HFFc6 (cell line): ENCODE measurements around the gene FER1L5. TPM values are rescaled to one million over a fixed set of nuclear protein-coding genes. Genes with fewer than 3 reads are reported as not detected.

Experiments used
- DNase-seq: peaks from one replicate; pipeline ENCODE4 v3.0.0-alpha.2; 2018
- H3K27ac Mint-ChIP-seq: 2 replicates; pipeline ENCODE4 v1.8.0; 2020; ENCODE audit warnings: mild to moderate bottlenecking, mixed read lengths
- H3K27me3 Mint-ChIP-seq: 2 replicates; pipeline ENCODE4 v1.8.0; 2021; ENCODE audit warnings: mild to moderate bottlenecking, moderate library complexity, mixed read lengths; ENCODE audit not compliant: insufficient read depth
- H3K36me3 Mint-ChIP-seq: 2 replicates; pipeline ENCODE4 v1.8.0; 2021; ENCODE audit warnings: low read depth, mixed read lengths
- H3K4me1 Mint-ChIP-seq: 2 replicates; pipeline ENCODE4 v1.8.0; 2020; ENCODE audit warnings: low read depth, mixed read lengths
- H3K4me3 Mint-ChIP-seq: 2 replicates; pipeline ENCODE4 v1.8.0; 2020; ENCODE audit warnings: mild to moderate bottlenecking, moderate library complexity, mixed read lengths
- H3K9me3 Mint-ChIP-seq: 2 replicates; pipeline ENCODE4 v1.8.0; 2020; ENCODE audit warnings: mild to moderate bottlenecking, mixed read lengths
- CTCF ChIP-seq: fragments of 200-600 bp; sonication (generic); IDR thresholded peaks from 2 replicates; pipeline ENCODE4 v1.5.0; 2021; ENCODE audit warnings: antibody characterized with exemption, mild to moderate bottlenecking
- total RNA-seq, 6 experiments: library from RNA; stranded (reverse); fragmentation: NEBNext Ultra II Directional; extraction: Animal tissue kit (Norgen Biotek cat#: 25700); gene quantifications; 2 replicates in 1 of 6; 3 replicates in 5 of 6; pipeline ENCODE4 v1.2.3, GENCODE V29; 2021

FER1L5 gene
- total RNA-seq, 6 experiments from 2014 or later: not detected

GRCh38 chr2:96715658-96716057, 73.1 kb downstream of the FER1L5 start:
- Mint-ChIP-seq H3K27ac (no peak overlapping the region), H3K36me3 (peaks cover 11% of the 10 kb centered on the region), H3K9me3 (no peaks in the 10 kb centered on the region), H3K4me3 (no peak overlapping the region), H3K4me1 (no peaks in the 10 kb centered on the region), H3K27me3 (no peaks in the 10 kb centered on the region)
- TF ChIP-seq CTCF: no peak
- DNase-seq: no peak

DNA sequence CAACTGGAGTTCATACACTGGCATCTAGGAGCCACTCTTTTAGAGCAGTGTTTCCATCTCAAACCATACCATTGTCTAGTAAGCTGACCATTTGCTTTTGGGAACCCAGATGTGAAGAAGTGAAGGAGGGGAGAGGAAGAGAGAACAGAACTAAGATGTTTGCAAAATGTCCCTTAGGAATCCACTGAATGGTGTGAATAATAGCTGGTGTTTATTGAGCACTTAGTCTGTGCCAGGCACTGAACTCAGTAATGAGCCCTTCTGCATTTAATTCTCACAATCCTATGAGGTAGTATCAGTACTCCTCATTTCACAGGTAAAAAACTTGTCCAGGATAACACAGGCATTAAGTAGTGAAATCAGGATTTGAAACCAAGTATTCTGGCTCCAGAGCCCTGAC, 73.8 kb downstream of the FER1L5 start:
- Mint-ChIP-seq H3K4me1 (no peaks in the 10 kb centered on the region), H3K4me3 (no peak overlapping the region), H3K27ac (no peak overlapping the region), H3K27me3 (no peaks in the 10 kb centered on the region), H3K36me3 (peaks cover 8% of the 10 kb centered on the region), H3K9me3 (no peaks in the 10 kb centered on the region)
- no peak for DNase-seq
- no peak for TF ChIP-seq CTCF

GRCh38 chr2:96726131-96726530, 83.6 kb downstream of the FER1L5 start:
- H3K4me1 Mint-ChIP-seq: peaks cover 13% of the 10 kb centered on the region
- H3K27ac Mint-ChIP-seq: no peak overlapping the region
- H3K4me3 Mint-ChIP-seq: no peak overlapping the region

DNA sequence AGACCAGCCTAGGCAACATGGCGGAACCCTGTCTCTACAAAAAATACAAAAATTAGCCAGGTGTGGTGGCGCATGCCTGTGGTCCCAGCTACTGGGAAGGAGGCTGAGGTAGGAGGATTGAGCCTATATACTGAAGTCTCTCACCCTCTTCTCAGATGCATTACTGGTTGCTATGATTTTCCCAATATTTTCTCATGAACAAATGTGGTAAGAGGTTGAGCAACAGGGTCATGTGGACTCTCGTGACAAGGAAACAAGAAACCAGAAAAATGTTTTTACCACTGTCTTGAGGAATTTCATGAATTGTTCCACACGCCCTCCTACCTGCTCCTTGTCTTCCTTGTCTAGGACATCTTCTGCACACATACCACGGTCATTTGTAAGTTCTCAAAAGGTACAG, 84.9 kb downstream of the FER1L5 start:
- no peaks in the 10 kb centered on the region; the same call in 1 of the 2 replicates for H3K27me3 Mint-ChIP-seq
- H3K27ac Mint-ChIP-seq: no peak overlapping the region
- H3K4me3 Mint-ChIP-seq: no peak overlapping the region
- no peak for DNase-seq
- peaks cover 20% of the 10 kb centered on the region for H3K36me3 Mint-ChIP-seq
- no peaks in the 10 kb centered on the region for H3K9me3 Mint-ChIP-seq
- peaks cover 13% of the 10 kb centered on the region for H3K4me1 Mint-ChIP-seq
- no peak for TF ChIP-seq CTCF

More at GRCh38 chr2:96726131-96726530, 83.6 kb downstream of the FER1L5 start:
- DNase-seq: no peak
- Mint-ChIP-seq H3K27me3 (no peaks in the 10 kb centered on the region; the same call in 1 of the 2 replicates), H3K9me3 (no peaks in the 10 kb centered on the region), H3K36me3 (peaks cover 21% of the 10 kb centered on the region)
- no peak for TF ChIP-seq CTCF

DNA sequence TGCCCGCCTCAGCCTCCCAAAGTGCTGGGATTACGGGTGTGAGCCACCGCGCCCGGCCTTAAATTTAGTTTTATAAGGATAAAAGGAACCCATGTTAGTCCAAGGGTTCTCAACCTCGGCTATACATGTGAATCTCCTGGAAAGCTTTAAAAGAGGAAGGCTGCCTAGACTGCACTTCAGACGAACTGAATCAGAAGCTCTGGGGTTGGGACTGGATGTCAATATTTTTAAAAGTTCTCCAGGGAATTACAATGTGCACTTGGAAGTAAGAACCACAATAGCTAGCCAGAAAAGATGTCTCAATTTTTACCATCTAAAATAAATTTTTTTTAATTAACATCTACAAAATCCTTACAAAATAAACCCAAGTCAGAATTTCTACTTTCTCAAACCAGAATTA, 87.2 kb downstream of the FER1L5 start:
- DNase-seq: no peak

More for the DNA sequence above, 87.2 kb downstream of the FER1L5 start:
- H3K9me3 Mint-ChIP-seq: no peaks in the 10 kb centered on the region
- no peak for TF ChIP-seq CTCF
- H3K27ac Mint-ChIP-seq: no peak overlapping the region
- peaks cover 13% of the 10 kb centered on the region for H3K4me1 Mint-ChIP-seq
- no peak overlapping the region for H3K4me3 Mint-ChIP-seq
- peaks cover 17% of the 10 kb centered on the region; the same call in 1 of the 2 replicates for H3K36me3 Mint-ChIP-seq
- no peaks in the 10 kb centered on the region; the same call in 1 of the 2 replicates for H3K27me3 Mint-ChIP-seq
